Skin epidermis (tissue), 12 donors: ENCODE measurements around the gene RIIAD1.
A peak's percentile ranks its signal among the peaks of the same experiment; 100 is the strongest.
"Not testable (repeated sequence)": the region's sequence is repeated elsewhere in the genome, so short reads cannot be mapped to it uniquely, and the experiment has no call there.

Source experiments
- H3K27ac ChIP-seq, 21 experiments: fragments of 200-600 bp; sonication (generic) in 11 of 21; one replicate each; pipeline ENCODE4 v1.5.0; 2020; ENCODE audit warnings: mild to moderate bottlenecking in 3 of 21, inconsistent platforms in 2 of 21, moderate library complexity in 2 of 21
- H3K4me3 ChIP-seq, 7 experiments: fragments of 200-600 bp; sonication (generic) in 2 of 7; one replicate each; pipeline ENCODE4 v1.5.0; 2020; ENCODE audit warnings: inconsistent platforms in 2 of 7, mild to moderate bottlenecking in 2 of 7, moderate library complexity in 1 of 7

The RIIAD1 gene, protein sequence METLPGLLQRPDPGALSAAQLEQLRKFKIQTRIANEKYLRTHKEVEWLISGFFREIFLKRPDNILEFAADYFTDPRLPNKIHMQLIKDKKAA

GRCh38 chr1:151720974-151721787 lies at the start of gene RIIAD1:
Gene RIIAD1, plus strand, starts transcription at chr1:151721522. Its CDS starts 15 bp downstream, at chr1:151721537.
- Histone ChIP-seq H3K27ac (peak within 1 kb of the TSS in 8 of 21 experiments; percentile 9 to 69 (median 50)), H3K4me3 (peak within 1 kb of the TSS; percentile 17 to 42 (median 31))

DNA sequence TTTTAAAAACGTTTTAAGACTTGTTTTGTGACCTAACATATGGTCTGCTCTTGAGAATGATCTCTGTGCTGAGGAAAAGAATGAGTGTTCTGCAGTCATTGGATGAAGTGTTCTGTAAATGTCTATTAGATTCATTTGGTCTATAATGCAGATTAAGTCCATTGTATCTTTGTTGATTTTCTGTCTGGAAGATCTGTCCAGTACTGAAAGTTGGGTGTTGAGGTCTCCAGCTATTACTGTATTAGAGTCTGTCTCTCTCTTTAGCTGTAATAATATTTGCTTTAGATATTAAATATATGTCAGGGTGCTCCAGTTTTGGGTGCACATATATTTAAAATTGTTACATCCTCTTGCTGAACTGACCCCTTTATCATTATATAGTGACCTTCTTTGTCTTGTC lies 47.9 kb upstream of the RIIAD1 start:
- Histone ChIP-seq H3K27ac (no peak overlapping the region), H3K4me3 (no peak overlapping the region)

DNA sequence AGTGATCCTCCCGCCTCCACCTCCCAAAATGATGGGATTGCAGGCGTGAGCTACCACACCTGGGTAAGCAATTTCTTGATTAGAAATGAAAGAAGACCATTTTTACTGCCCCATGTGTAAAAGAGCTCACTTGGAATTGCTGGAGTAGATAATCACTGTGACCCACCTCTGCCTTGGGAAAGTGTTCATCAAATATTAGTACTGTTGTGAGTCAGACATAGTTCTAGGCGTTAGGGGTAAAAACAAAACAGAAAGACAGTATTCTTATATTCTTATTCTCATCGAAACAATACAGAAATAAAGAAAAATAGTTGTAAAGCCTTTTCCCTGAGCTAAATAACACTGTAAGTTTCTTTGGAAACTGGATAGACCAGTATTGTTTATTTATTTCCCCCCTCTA lies 40.9 kb upstream of the RIIAD1 start:
- Histone ChIP-seq H3K4me3 (no peak overlapping the region), H3K27ac (no peak overlapping the region)

DNA sequence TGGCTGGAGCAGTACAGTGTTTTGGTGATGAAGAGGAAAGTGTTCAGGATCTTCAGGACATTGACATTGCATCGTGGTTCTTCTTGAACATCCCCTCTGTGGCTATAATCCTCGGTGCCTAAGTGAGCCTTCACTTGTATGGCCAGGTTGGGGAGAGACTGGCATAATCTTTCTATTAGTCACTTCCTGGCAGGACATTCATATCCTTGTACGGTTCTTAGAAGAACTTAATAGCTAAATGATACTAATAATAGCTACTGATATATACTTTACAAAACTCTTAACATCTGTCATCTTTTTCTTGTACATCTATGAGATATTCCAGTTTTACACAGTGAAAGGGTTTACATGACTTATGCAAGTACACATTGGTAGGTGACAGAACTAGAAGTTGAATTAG lies 40.5 kb upstream of the RIIAD1 start:
- Histone ChIP-seq H3K4me3 (no peak overlapping the region), H3K27ac (no peak overlapping the region)

GRCh38 chr1:151681923-151682322 lies 39.4 kb upstream of the RIIAD1 start:
- H3K27ac ChIP-seq: no peak overlapping the region
- H3K4me3 ChIP-seq: no peak overlapping the region

- H3K27ac ChIP-seq, H3K4me3 ChIP-seq: not testable (repeated sequence)
Observed at GRCh38 chr1:151682901-151683300, 38.4 kb upstream of the RIIAD1 start.

GRCh38 chr1:151684128-151684527 lies 37.2 kb upstream of the RIIAD1 start:
- no peak overlapping the region for H3K4me3 ChIP-seq
- H3K27ac ChIP-seq: no peak overlapping the region

DNA sequence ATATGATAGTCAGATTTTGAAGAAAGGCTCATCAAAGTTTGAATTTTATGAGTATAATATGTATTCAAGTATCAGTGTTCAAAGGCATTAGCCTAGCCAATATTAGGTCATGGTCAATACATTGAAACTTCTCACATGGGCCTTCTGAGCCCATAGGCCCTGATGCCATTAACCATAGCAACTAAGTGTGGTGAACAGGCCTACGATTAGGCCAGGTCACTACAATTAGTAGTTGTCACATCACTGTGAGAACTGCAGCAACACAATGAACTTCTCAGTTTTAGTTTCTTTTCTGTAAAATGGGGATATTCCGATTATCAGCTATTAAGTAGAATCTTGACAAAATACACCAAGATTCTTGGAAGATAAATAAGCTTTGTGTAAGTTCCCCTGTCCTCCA lies 34.8 kb upstream of the RIIAD1 start:
- H3K27ac ChIP-seq: no peak overlapping the region

DNA sequence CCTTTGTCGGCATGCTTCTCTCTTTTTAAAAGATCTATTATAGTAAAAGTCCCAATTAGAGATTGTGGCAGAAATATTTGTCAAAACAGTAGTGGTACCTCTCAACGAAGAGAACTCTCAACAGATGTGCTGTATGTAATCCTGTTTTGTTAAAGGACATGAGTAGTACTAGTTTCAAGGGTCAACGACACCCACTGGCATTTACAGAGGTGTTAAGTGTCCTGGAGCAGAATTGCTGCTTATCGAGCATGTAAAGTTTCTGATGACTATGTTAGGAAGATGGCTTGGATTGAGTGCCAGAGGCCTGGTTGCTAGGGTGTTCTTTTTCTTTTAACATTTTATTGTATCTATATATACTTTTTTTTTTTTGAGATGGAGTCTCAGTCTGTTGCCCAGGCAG lies 31.8 kb upstream of the RIIAD1 start:
- Histone ChIP-seq H3K4me3 (no peak overlapping the region), H3K27ac (no peak overlapping the region)

More for the DNA sequence above, 34.8 kb upstream of the RIIAD1 start:
- H3K4me3 ChIP-seq: no peak overlapping the region

DNA sequence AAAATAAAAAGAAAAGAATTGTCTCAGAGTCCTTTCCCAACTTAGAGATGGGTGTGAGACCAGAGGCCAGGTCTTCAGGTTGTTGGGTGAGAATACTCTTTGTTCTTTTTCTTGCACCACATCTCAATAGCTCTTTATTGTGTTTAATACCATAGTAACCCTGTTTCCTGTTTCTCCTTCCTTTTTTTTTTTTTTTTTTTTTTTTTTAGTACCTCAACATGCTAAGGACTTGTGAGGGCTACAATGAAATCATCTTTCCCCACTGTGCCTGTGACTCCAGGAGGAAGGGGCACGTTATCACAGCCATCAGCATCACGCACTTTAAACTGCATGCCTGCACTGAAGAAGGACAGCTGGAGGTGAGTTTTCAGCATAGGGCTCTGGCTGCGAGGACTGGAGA lies 29.1 kb upstream of the RIIAD1 start:
- Histone ChIP-seq H3K27ac (no peak overlapping the region), H3K4me3 (no peak overlapping the region)

DNA sequence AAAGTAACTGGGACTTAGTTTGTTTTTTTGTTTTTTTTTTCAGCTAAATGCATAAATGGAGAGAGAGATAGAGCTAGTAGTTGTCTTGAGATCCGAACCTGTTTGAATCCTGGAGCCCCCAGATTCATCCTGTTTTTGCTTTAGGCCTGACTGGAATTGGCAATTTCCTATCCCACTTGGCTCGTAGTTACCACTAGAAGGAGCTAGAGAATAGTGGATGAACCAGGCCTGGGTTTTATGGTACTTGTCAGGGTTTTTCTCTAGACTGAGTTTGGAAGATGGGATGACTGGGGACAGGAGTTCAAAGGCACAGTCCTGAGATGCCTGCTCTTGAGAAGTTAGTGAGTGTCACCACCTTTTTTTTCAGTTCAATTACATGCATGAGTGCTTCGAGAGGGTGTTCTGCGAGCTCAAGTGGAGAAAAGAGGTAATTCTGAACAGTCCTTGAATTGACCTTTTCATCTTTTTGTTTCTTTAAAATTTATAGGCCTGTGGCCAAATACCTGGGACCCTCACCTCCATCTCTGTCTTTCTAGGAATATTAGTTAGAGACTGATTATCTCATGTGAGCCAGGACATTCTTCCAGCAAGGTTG lies 28.2 kb upstream of the RIIAD1 start:
- Histone ChIP-seq H3K27ac (no peak overlapping the region), H3K4me3 (no peak overlapping the region)

DNA sequence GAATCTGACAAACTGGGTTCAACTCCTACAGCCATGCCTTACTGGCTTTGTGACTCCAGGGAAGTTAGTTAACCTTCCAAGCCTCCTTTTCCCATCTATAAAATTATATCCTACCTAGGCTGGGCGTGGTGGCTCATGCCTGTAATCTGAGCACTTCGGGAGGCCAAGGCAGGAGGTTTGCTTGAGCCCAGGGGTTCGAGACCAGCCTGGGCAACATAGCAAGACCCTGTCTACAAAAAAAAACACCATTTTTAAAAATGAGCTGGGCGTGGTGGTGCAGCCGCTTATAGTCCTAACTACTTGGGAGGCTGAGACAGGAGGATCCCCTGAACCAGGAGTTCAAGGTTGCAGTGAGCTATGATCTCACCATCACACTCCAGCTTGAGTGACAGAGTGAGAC lies 19.8 kb upstream of the RIIAD1 start:
- Histone ChIP-seq H3K4me3 (no peak overlapping the region), H3K27ac (no peak overlapping the region)

DNA sequence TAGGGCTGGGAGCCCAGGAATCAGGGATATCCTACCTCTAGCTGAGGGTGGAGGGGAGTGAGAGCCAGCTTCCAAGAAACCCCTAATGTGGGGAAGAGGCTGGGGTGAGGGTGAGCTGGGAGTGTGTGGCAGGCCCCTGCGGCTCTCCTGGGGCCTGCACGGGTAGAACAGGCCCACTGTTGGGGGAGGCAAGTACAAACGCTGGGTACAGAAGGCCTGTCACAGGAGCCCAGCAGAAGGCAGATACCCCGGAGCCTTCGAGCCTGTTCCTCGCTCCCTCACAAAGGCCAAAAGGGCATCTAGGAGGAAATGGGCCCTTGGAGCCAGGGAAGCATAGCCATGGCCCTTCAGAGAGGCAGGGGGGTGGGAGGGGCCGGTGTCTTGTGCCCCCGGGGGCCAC lies 18.4 kb upstream of the RIIAD1 start:
- H3K27ac ChIP-seq: no peak overlapping the region
- H3K4me3 ChIP-seq: no peak overlapping the region

DNA sequence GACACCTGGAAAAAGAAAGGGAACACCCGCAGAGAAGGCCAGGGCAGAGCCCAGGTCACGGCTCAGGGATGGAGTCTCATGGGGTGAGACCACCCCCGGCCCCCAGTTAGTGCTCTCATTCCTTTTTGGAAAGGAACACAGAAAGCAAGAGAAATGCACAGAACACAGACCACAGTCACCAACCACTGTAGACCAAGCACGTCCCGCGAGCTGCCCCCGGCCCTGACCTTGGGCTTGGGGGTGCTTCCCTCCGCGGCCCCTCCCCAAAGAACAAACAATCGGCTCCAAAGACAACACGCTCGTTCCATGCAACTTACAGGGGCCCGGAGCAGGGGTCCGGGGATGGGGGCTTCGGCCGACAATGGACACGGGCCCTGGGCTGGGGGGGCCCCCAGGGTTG lies 17.5 kb upstream of the RIIAD1 start:
- Histone ChIP-seq H3K27ac (no peak overlapping the region), H3K4me3 (no peak overlapping the region)

- Histone ChIP-seq H3K27ac (no peak overlapping the region), H3K4me3 (no peak overlapping the region)
Observed at GRCh38 chr1:151704246-151704645, 17.1 kb upstream of the RIIAD1 start.

- Histone ChIP-seq H3K4me3 (no peak overlapping the region), H3K27ac (no peak overlapping the region)
Observed at GRCh38 chr1:151705146-151705545, 16.2 kb upstream of the RIIAD1 start.

GRCh38 chr1:151705753-151706463 lies 15.4 kb upstream of the RIIAD1 start:
- no peak overlapping the region for H3K27ac ChIP-seq
- H3K4me3 ChIP-seq: no peak overlapping the region

- H3K4me3 ChIP-seq: no peak overlapping the region
- H3K27ac ChIP-seq: no peak overlapping the region
Observed at GRCh38 chr1:151706464-151707415, 14.6 kb upstream of the RIIAD1 start.

DNA sequence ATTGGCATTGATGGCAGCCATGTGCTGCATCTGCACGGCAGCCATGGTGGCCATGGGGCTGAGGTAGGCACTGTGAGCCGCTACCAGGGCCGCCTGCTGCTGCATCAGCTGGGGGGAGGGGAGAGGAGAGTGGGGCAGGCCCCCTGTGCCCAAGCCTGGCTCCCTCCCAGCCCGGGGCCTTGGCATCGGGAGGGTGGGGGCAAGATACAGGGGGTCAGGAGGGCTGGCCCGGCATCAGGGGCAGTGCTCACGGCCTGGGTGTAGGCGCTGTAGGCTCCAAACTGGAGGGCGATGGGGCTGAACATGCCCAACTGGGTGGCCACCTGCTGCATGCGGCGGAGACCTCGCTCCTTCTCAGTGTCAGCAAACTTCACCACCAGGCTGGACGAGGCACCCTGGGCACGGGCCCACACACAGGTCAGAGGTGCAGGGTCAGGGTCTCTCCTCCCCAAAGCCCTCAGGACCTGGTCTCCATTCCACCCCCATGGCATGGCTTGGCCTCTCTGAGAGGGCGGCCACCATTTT lies 13.7 kb upstream of the RIIAD1 start:
- no peak overlapping the region for H3K27ac ChIP-seq
- no peak overlapping the region for H3K4me3 ChIP-seq
